Heart left ventricle (tissue), 16 donors: Measurements from ENCODE around the gene MAPKAPK3. TPM values are rescaled to one million over a fixed set of nuclear protein-coding genes. Genes with fewer than 3 reads are reported as not detected.

Experiments used
- ATAC-seq, 4 donors: fragments of 200-7000 bp; cut with Tn5 transposase; one replicate each; pipeline ENCODE4 v1.9.1; 2020 to 2022; ENCODE audit warnings: moderate library complexity in 4 of 4, mild to moderate bottlenecking in 3 of 4, moderate number of reproducible peaks in 1 of 4
- DNase-seq, 5 donors: peaks; one replicate each; pipeline ENCODE4 v3.0.0-alpha.2; 2020
- H3K27ac ChIP-seq, 12 donors: fragments of 200-600 bp; sonication (generic) in 4 of 12; one replicate each; pipeline versions ENCODE4 v1.5.0 to v1.8.0; 2016 to 2022; ENCODE audit warnings: mild to moderate bottlenecking in 2 of 12
- H3K27me3 ChIP-seq, 9 donors: fragments of 200-600 bp; sonication (generic) in 2 of 9; one replicate each; pipeline versions ENCODE4 v1.5.1 to v1.8.0; 2016 to 2022; ENCODE audit warnings: mild to moderate bottlenecking in 3 of 9
- H3K36me3 ChIP-seq, 9 donors: fragments of 200-600 bp; sonication (generic) in 2 of 9; one replicate each; pipeline versions ENCODE4 v1.5.0 to v1.8.0; 2018 to 2022; ENCODE audit warnings: mild to moderate bottlenecking in 2 of 9
- H3K4me1 ChIP-seq, 12 donors: fragments of 200-600 bp; sonication (generic) in 4 of 12; one replicate each; pipeline versions ENCODE4 v1.5.0 to v1.8.0; 2016 to 2022; ENCODE audit warnings: mild to moderate bottlenecking in 3 of 12
- H3K4me3 ChIP-seq, 12 donors: fragments of 200-600 bp; sonication (generic) in 4 of 12; one replicate each; pipeline versions ENCODE4 v1.5.0 to v1.8.0; 2017 to 2022; ENCODE audit warnings: mild to moderate bottlenecking in 9 of 12, moderate library complexity in 4 of 12
- H3K9me3 ChIP-seq, 12 donors: fragments of 200-600 bp; sonication (generic) in 4 of 12; one replicate each; pipeline versions ENCODE4 v1.5.0 to v1.8.0; 2016 to 2022; ENCODE audit warnings: mild to moderate bottlenecking in 1 of 12
- POLR2A ChIP-seq, 2 donors: fragments of 450-650 bp; IDR thresholded peaks; one replicate each; pipeline ENCODE4 v1.6.1; 2017; ENCODE audit warnings: antibody characterized with exemption in 2 of 2, mild to moderate bottlenecking in 2 of 2, moderate library complexity in 2 of 2
- WGBS, 4 donors: extraction: QIAGEN DNeasy Blood & Tissue Kit in 2 of 4; methylation state at CpG; one replicate each; pipeline versions ENCODE4 v1.1.5 to v1.1.7; 2013 to 2018; 5-methylcytosine and 5-hydroxymethylcytosine counted together
- intact Hi-C, 10 donors: fragments of 100-400 bp; cut with DNase I; formaldehyde crosslinking; loops; one replicate each; pipeline versions ENCODE4 v1.11.1 to v1.14.2; 2022
- polyA plus RNA-seq, 2 donors: library from polyadenylated mRNA; stranded (reverse); fragments of 200-250 nt; gene quantifications; one replicate each; pipeline ENCODE4 v1.2.3, GENCODE V29; 2013
- total RNA-seq, 9 donors: library from RNA; depleted of rRNA in 2 of 9; stranded (reverse); fragments of >200 nt in 2 of 9; fragmentation: NEBNext Ultra II Directional in 3 of 9; extraction: Animal tissue kit (Norgen Biotek cat#: 25700) in 3 of 9; gene quantifications; one replicate each; pipeline versions ENCODE4 v1.1.0 to v1.2.4, GENCODE V29; 2016 to 2023
- TF ChIP-seq, protein P1 (sequence below), 12 donors: fragments of 200-600 bp; sonication (generic) in 4 of 12; IDR thresholded peaks; one replicate each; pipeline versions ENCODE4 v1.5.0 to v1.8.0; 2018 to 2022; ENCODE audit warnings: antibody characterized with exemption in 12 of 12, mild to moderate bottlenecking in 5 of 12
- donor health status: ischemic (EF 13 %, LVEDD 7.1; RV severe dilation, severe dysfunction).
- donor health status: healthy with polysubstance abuse.
- donor health status: DM: no; HTN: yes; CAD: no.
- donor health status: DM: no; HTN: no; CAD: no.
- donor health status: ischemic (EF 25% LVEDD 6.9; RV normal size, moderate dysfunction).
- donor health status: ischemic (EF 25% LVEDD 5.7; RV mildly dilated, moderate dysfunction).
- donor health status: healthy.
- donor health status: DM: yes; HTN: yes; CAD: no.
- donor health status: ischemic (EF 35%, LVEDD 5.7; RV mildly dilated, moderate dysfunction).
- donor health status: nonischemic (EF 11% LVEDD 7.7; RV severe dilation, severe dysfunction).
- donor health status: DM: yes; HTN: yes; CAD: no.
- donor health status: PGD.
- donor health status: ischemic (EF 29% LVEDD 5.4; RV normal size, mild dysfunction).
- donor health status: nonischemic (EF 23%, LVEDD 6.1; RV moderate dilation, normal function).

The MAPKAPK3 gene
- total and polyA plus RNA-seq, 11 donors: 226 to 398 (median 287) TPM

DNA sequence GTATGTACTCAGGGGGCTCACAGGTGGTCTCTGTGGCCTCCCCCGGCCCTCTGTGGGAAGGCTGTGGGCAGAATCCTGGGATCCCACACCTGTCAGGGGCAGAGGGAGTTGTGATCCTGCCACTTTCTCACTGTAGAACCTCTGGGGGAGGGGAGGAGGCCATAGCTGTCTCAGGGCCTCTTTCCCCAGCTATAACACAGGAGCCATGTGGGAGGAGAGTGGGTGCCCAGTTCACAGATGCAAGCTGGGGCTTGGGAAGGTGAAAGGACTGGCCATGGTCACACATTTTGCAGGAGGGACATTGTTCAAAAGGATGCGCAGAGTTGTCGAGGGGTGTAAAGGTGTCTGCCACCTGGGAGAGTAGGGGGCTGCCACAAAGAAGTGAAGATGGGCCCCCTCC, 11.7 kb downstream of the MAPKAPK3 start:
- intact Hi-C loops: loop anchor here in 1 of 10 donors (10.0 kb wide), 1 partner anchor 746 kb away; no protein-coding TSS in a partner anchor
- Histone ChIP-seq H3K27me3 (no peaks in the 10 kb centered on the region), H3K27ac (peak overlapping the region in 6 of 12 donors; percentile 44 to 99 (median 80)), H3K4me3 (no peak overlapping the region), H3K4me1 (peaks cover 0 to 99% (median 61%) of the 10 kb centered on the region in 12 donors), H3K9me3 (no peaks in the 10 kb centered on the region), H3K36me3 (no peaks in the 10 kb centered on the region)
- ATAC-seq (no peak), DNase-seq (no peak)
- WGBS, 4 donors: 95 to 100% (median 97%) methylated on average over 3 of the region's 3 CpGs
- TF ChIP-seq, protein P1, sequence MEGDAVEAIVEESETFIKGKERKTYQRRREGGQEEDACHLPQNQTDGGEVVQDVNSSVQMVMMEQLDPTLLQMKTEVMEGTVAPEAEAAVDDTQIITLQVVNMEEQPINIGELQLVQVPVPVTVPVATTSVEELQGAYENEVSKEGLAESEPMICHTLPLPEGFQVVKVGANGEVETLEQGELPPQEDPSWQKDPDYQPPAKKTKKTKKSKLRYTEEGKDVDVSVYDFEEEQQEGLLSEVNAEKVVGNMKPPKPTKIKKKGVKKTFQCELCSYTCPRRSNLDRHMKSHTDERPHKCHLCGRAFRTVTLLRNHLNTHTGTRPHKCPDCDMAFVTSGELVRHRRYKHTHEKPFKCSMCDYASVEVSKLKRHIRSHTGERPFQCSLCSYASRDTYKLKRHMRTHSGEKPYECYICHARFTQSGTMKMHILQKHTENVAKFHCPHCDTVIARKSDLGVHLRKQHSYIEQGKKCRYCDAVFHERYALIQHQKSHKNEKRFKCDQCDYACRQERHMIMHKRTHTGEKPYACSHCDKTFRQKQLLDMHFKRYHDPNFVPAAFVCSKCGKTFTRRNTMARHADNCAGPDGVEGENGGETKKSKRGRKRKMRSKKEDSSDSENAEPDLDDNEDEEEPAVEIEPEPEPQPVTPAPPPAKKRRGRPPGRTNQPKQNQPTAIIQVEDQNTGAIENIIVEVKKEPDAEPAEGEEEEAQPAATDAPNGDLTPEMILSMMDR (IDR thresholded peaks at IDR 0.05): no peak
- TF ChIP-seq POLR2A (IDR thresholded peaks at IDR 0.05): no peak

DNA sequence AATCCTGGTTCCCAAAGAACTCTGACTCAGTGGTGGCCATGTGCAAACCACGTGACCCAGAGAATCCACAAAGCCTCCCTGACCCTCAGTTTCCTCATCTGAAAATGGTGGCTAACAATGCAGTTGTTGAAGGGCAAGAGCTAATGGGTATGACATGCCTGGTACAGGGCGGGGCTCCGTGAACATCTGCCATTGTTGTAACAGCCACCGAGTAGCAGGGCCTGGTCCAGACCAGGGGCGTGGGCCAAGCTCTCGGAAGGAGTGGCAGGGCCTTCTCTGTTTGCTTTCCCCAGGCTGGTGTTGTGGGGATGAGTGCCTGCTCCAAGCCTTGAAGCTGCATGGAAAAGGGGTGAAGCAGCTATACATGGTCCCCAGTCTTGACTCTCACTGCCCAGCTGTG, 13.4 kb downstream of the MAPKAPK3 start:
- TF ChIP-seq POLR2A (IDR thresholded peaks at IDR 0.05): no peak
- TF ChIP-seq, protein P1 (IDR thresholded peaks at IDR 0.05): no peak
- Histone ChIP-seq H3K4me3 (no peak overlapping the region), H3K4me1 (peaks cover 0 to 95% (median 46%) of the 10 kb centered on the region in 12 donors), H3K9me3 (no peaks in the 10 kb centered on the region), H3K36me3 (no peaks in the 10 kb centered on the region), H3K27ac (peak overlapping the region in 4 of 12 donors; percentile 11 to 72 (median 40)), H3K27me3 (no peaks in the 10 kb centered on the region)
- no peak for DNase-seq
- 70 to 87% (median 80%) methylated on average over 4 to 6 of the region's 6 CpGs for WGBS, 4 donors
- ATAC-seq: no peak
- intact Hi-C loops: no loop called here

DNA sequence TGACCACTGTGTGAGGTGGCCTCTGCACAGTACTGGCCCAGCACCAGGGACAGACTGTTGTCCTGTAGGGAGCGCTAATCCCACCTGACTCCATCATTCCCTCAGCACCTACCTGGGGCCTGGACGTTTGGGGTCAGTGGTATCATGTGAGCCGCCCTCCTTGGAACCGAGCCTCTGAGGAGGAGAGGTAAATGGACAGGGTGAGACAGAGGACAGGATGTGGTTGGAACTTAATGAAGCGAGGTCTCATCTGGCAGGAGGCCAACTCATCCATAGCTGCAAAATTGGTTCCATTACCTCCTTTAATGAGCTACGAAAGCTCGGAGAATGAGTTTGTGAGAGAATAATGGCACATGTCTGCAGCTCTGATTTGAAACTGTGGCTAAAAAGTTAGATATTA, 13.9 kb downstream of the MAPKAPK3 start:
- WGBS, 4 donors: 50 to 62% (median 54%) methylated on average over 7 of the region's 7 CpGs
- Histone ChIP-seq H3K4me3 (no peak overlapping the region), H3K9me3 (no peaks in the 10 kb centered on the region), H3K27me3 (no peaks in the 10 kb centered on the region), H3K36me3 (no peaks in the 10 kb centered on the region), H3K27ac (peak overlapping the region in 5 of 12 donors; percentile 11 to 72 (median 25)), H3K4me1 (peaks cover 0 to 92% (median 41%) of the 10 kb centered on the region in 12 donors)
- intact Hi-C loops: no loop called here
- no peak for DNase-seq
- no peak for ATAC-seq
- no peak for TF ChIP-seq POLR2A (IDR thresholded peaks at IDR 0.05)
- TF ChIP-seq, protein P1 (IDR thresholded peaks at IDR 0.05): no peak

DNA sequence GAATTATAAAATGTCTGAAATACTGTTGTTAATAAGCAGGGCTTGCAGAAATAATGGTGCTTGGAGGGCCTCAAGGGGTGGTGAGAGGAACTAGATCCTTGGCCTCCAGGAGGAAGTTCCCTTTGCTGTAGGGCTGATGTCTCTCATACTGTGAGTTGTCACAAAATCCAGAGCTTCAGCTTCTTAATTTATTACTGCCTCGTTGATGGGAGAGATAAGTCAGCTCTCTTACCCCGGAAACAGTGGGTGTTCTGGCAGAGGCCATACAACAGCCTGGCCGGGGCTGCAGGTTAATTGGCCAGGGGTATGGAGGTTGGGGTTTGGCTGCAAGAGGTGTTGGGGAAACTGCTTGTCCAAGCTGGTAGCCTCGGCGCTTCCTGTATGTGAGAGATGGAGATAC, 15.5 kb downstream of the MAPKAPK3 start:
- Histone ChIP-seq H3K9me3 (no peaks in the 10 kb centered on the region), H3K4me1 (peaks cover 0 to 91% (median 44%) of the 10 kb centered on the region in 12 donors), H3K27me3 (no peaks in the 10 kb centered on the region), H3K4me3 (no peak overlapping the region), H3K27ac (peak overlapping the region in 7 of 12 donors; percentile 20 to 72 (median 39)), H3K36me3 (no peaks in the 10 kb centered on the region)
- ATAC-seq (peak in 1 of 4 donors; percentile 4), DNase-seq (no peak)
- intact Hi-C loops: no loop called here
- 27 to 41% (median 34%) methylated on average over 5 of the region's 5 CpGs for WGBS, 4 donors
- no peak for TF ChIP-seq POLR2A (IDR thresholded peaks at IDR 0.05)
- TF ChIP-seq, protein P1 (IDR thresholded peaks at IDR 0.05): no peak
